NCI-H1105 treated with DMSO at 0.1 percent for 48 hours (cell line): ENCODE measurements around the gene SEC22C.

Experiments
- DNase-seq: peaks from one replicate; lab custom pipeline; 2025; lab: John Stamatoyannopoulos, UW

Gene SEC22C

GRCh38 chr3:42511201-42511600 lies 70.6 kb downstream of the SEC22C start:
- no peak for DNase-seq

GRCh38 chr3:42510325-42510724 lies 71.4 kb downstream of the SEC22C start:
- no peak for DNase-seq

GRCh38 chr3:42509111-42509510 lies 72.7 kb downstream of the SEC22C start:
- DNase-seq = no peak

- no peak for DNase-seq
Measured at GRCh38 chr3:42508562-42508961, 73.2 kb downstream of the SEC22C start.

GRCh38 chr3:42507761-42508335 lies 73.9 kb downstream of the SEC22C start:
- no peak for DNase-seq

GRCh38 chr3:42507252-42507651 lies 74.5 kb downstream of the SEC22C start:
- no peak for DNase-seq

GRCh38 chr3:42505849-42506410 lies 75.8 kb downstream of the SEC22C start:
- DNase-seq = no peak

GRCh38 chr3:42505128-42505848 lies 76.5 kb downstream of the SEC22C start:
- no peak for DNase-seq

- no peak for DNase-seq
Measured at GRCh38 chr3:42504334-42505127, 77.2 kb downstream of the SEC22C start.

- DNase-seq = no peak
Measured at GRCh38 chr3:42503957-42504333, 77.8 kb downstream of the SEC22C start.

GRCh38 chr3:42503251-42503924 lies 78.4 kb downstream of the SEC22C start:
- DNase-seq = no peak

GRCh38 chr3:42502429-42503250 lies 79.1 kb downstream of the SEC22C start, which contains the start of gene VIPR1:
Gene VIPR1 (plus strand): TSS chr3:42502643. CDS start chr3:42502736, 93 bp downstream.
- DNase-seq = peak; percentile 76

- peak; percentile 28 for DNase-seq
Measured at GRCh38 chr3:42501681-42502428, 79.9 kb downstream of the SEC22C start.

- DNase-seq = peak; percentile 6
Measured at GRCh38 chr3:42501321-42501680, 80.5 kb downstream of the SEC22C start.

GRCh38 chr3:42500909-42501308 lies 80.9 kb downstream of the SEC22C start:
- no peak for DNase-seq

GRCh38 chr3:42500091-42500490 lies 81.7 kb downstream of the SEC22C start:
- no peak for DNase-seq

- DNase-seq = no peak
Measured at GRCh38 chr3:42499478-42499871, 82.3 kb downstream of the SEC22C start.

- DNase-seq = no peak
Measured at GRCh38 chr3:42498791-42499477, 82.8 kb downstream of the SEC22C start.

- DNase-seq = no peak
Measured at GRCh38 chr3:42498034-42498433, 83.7 kb downstream of the SEC22C start.
